Measurements from ENCODE around the gene WNT3A. TPM values are rescaled to one million over a fixed set of nuclear protein-coding genes. Genes with fewer than 3 reads are reported as not detected.
"Not testable (repeated sequence)": the region's sequence is repeated elsewhere in the genome, so short reads cannot be mapped to it uniquely, and the experiment has no call there.

Gene WNT3A, protein sequence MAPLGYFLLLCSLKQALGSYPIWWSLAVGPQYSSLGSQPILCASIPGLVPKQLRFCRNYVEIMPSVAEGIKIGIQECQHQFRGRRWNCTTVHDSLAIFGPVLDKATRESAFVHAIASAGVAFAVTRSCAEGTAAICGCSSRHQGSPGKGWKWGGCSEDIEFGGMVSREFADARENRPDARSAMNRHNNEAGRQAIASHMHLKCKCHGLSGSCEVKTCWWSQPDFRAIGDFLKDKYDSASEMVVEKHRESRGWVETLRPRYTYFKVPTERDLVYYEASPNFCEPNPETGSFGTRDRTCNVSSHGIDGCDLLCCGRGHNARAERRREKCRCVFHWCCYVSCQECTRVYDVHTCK
- not detected for polyA plus RNA-seq (2012; ENCODE audit: low read depth, missing spikeins)

DNA sequence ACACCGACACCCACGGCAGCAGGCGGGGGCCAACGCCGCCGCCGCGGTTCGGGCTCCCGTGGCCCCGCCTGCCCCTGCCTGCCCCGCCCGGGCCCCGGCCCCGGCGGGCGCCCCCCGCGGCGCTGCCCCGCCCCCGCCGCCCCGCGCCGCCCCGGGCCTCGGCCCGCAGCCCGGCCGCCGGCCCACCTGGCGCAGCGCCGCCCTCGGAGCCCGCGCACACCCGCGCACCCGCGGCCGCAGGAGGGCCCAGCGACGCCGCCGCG lies at the start of gene WNT3A:
Gene WNT3A, plus strand, starts transcription at position 213 of the 263 bp plus-strand sequence. CDS start 131 bp downstream, outside the sequence.
- no peak for TF ChIP-seq SPI1 (IDR thresholded peaks at IDR 0.05; ENCODE audit: low read depth, low read length)
- no peak for TF ChIP-seq POLR2A (IDR thresholded peaks at IDR 0.05; ENCODE audit: low read depth, low read length)
- FAIRE-seq (no peak), DNase-seq (ENCODE audit: insufficient read length, low spot score) (no peak)

GRCh38 chr1:227958617-227959324 lies 48.0 kb upstream of the WNT3A start:
- DNase-seq (ENCODE audit: insufficient read length, low spot score), result no peak
- FAIRE-seq, result no peak
- TF ChIP-seq SPI1 (IDR thresholded peaks at IDR 0.05; ENCODE audit: low read depth, low read length) (no peak), PAX5 (IDR thresholded peaks at IDR 0.05; ENCODE audit: insufficient read depth, low read length, severe bottlenecking) (no peak), TAF1 (IDR thresholded peaks at IDR 0.05; ENCODE audit: low read depth, low read length) (no peak), POLR2AphosphoS5 (IDR thresholded peaks at IDR 0.05; ENCODE audit: low read depth, low read length) (no peak), POU2F2 (IDR thresholded peaks at IDR 0.05; ENCODE audit: low read depth, low read length) (no peak), POLR2A (IDR thresholded peaks at IDR 0.05; ENCODE audit: low read depth, low read length) (no peak)

GRCh38 chr1:227959325-227959860 lies 47.4 kb upstream of the WNT3A start:
- DNase-seq (ENCODE audit: insufficient read length, low spot score) (no peak), FAIRE-seq (no peak)
- no peak for TF ChIP-seq POU2F2 (IDR thresholded peaks at IDR 0.05; ENCODE audit: low read depth, low read length)
- no peak for TF ChIP-seq PAX5 (IDR thresholded peaks at IDR 0.05; ENCODE audit: insufficient read depth, low read length, severe bottlenecking)
- TF ChIP-seq POLR2A (IDR thresholded peaks at IDR 0.05; ENCODE audit: low read depth, low read length), result no peak
- no peak for TF ChIP-seq POLR2AphosphoS5 (IDR thresholded peaks at IDR 0.05; ENCODE audit: low read depth, low read length)
- TF ChIP-seq SPI1 (IDR thresholded peaks at IDR 0.05; ENCODE audit: low read depth, low read length), result no peak
- TF ChIP-seq TAF1 (IDR thresholded peaks at IDR 0.05; ENCODE audit: low read depth, low read length), result no peak

GRCh38 chr1:227961651-227962466 lies 44.9 kb upstream of the WNT3A start:
- FAIRE-seq, result no peak
- no peak for TF ChIP-seq POU2F2 (IDR thresholded peaks at IDR 0.05; ENCODE audit: low read depth, low read length)
- TF ChIP-seq TAF1 (IDR thresholded peaks at IDR 0.05; ENCODE audit: low read depth, low read length), result no peak
- no peak for TF ChIP-seq SPI1 (IDR thresholded peaks at IDR 0.05; ENCODE audit: low read depth, low read length)
- no peak for TF ChIP-seq POLR2A (IDR thresholded peaks at IDR 0.05; ENCODE audit: low read depth, low read length)
- no peak for TF ChIP-seq POLR2AphosphoS5 (IDR thresholded peaks at IDR 0.05; ENCODE audit: low read depth, low read length)
- TF ChIP-seq PAX5 (IDR thresholded peaks at IDR 0.05; ENCODE audit: insufficient read depth, low read length, severe bottlenecking), result no peak
- DNase-seq (ENCODE audit: insufficient read length, low spot score), result no peak

DNA sequence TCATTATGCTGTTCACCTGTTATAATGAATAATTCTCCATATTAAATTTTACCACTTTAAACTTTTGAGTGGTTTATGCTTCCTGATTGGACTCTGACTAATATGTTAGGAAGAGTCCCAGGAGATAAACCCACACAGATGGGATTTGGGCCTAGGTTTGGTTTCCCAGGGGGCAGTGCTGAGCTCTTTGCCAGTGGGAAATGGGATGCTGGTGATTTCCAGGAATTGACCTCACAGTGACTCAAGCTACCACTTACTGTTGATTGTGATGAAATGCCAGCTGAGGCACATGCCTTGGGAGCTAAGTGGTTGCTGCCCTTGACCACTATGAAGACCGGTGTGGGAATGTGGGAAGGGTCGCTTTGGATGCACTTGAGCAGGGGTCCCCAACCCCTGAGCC lies 40.1 kb upstream of the WNT3A start:
- not testable (repeated sequence) for DNase-seq (ENCODE audit: insufficient read length, low spot score); FAIRE-seq

- DNase-seq (ENCODE audit: insufficient read length, low spot score); FAIRE-seq: not testable (repeated sequence)
Observed at GRCh38 chr1:227967815-227968214, 39.0 kb upstream of the WNT3A start.

DNA sequence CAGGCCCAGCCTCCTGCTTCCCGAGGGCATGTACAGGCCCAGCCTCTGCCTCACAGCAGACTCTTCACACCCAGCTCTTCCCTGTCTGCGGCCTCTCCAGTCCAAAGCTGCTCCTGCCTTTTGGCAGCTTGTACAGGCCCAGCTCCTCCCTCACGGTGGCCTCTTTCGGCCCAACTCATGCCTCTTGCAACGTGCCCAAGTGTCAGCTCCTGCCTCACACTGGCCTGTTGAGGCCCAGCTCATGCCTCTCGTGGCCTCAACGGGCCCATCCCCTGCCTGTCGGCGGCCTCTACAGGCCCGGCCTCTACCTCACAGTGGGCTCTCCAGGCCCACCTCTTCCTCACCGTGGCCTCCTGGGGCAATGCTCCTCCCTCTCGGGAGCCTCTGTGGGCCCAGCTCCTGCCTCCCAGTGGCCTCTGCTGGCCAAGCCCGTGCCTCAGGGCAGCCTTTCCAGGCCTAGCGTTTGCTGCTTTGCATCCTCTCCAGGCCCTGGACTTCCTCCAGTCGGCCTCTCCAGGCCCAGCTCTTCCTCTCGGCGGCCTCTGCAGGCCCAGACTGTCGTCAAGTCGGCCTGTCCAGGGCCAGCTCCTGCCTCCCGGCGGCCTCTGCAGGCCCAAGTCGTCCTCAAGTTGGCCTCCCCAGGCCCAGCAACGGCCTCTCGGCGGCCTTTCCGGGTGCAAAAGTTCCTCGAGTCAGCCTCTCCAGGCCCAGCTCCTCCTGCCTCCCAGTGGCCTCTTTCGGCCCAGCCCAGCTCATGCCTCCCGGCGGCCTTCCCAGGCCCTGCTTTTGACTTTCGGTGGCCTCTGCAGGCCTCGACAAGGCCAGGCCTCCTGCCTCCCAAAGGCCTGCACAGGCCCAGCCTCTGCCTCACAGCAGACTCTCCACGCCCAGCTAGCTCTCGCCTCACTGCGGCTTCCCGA lies 36.5 kb upstream of the WNT3A start:
- FAIRE-seq; DNase-seq (ENCODE audit: insufficient read length, low spot score): not testable (repeated sequence)

DNA sequence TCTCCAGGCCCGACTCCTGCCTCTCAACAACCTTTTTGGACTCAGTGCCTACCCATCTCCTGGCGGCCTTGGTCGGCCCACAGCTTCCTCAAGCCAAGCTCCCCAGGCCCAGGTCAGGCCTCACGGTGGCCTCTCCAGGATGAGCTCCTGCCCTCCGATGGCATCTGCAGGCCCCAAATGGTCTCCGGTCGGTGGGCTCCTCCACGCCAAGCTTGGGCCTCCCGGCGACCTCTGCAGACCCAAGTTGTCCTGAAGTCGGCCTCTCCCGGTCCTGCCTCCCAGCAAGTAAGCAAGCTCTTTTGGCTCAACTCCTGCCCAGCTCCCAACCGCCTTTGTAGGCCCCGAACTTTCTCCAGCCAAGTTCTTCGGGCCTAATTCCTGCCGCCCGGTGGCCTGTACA lies 35.6 kb upstream of the WNT3A start:
- DNase-seq (ENCODE audit: insufficient read length, low spot score); FAIRE-seq: not testable (repeated sequence)

GRCh38 chr1:227971643-227972282 lies 35.0 kb upstream of the WNT3A start:
- not testable (repeated sequence) for FAIRE-seq

DNA sequence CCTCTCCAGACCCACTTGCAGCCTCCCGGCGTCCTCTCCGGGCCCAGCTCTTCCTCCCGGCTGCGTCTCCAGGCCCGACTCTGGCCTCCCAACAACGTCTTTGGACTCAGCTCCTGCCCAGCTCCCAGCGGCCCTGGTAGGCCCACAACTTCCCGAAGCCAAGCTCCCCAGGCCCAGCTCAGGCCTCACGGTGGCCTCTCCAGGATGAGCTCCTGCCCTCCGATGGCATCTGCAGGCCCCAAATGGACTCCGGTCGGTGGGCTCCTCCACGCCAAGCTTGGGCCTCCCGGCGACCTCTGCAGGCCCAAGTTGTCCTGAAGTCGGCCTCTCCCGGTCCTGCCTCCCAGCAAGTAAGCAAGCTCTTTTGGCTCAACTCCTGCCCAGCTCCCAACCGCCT lies 34.5 kb upstream of the WNT3A start:
- not testable (repeated sequence) for FAIRE-seq; DNase-seq (ENCODE audit: insufficient read length, low spot score)

More at GRCh38 chr1:227971643-227972282, 35.0 kb upstream of the WNT3A start:
- DNase-seq (ENCODE audit: insufficient read length, low spot score), result not testable (repeated sequence)

GRCh38 chr1:227972843-227973374 lies 33.9 kb upstream of the WNT3A start:
- FAIRE-seq; DNase-seq (ENCODE audit: insufficient read length, low spot score): not testable (repeated sequence)

GRCh38 chr1:227973724-227974288 lies 33.0 kb upstream of the WNT3A start:
- not testable (repeated sequence) for FAIRE-seq

DNA sequence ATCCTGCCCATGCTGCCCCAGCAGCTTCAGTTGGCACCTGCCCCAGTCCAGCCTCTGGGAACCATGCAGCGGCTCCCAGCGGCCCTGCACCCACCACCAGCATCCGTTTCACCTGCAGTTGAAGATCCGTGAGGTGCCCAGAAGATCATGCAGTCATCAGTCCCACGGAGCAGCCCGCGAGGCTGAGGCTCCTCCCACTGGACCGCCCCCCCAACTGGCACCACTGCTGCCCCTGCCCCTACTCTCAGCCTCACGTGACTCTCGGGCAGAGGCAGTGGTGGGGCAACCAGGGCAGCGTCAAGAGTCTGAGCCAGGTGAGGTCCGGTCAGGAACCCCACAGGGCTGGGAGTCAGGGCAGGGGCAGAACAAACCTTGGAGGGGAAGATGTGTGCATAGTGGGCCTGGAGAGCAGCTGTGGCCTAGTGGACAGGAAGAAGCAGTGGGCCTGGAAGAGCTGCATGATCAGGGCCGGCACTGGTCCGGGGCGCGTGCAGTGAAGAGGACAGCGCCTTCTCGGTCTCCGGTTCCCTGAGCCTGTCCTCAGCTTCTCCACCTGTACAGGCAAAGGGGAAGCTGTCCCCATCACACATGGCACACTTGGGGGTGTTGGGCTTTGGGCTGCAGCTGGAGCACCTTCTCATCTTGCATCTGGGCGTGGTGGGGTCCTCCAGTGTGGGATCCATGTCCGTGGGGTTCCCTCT lies 31.1 kb upstream of the WNT3A start:
- not testable (repeated sequence) for FAIRE-seq

More at GRCh38 chr1:227973724-227974288, 33.0 kb upstream of the WNT3A start:
- DNase-seq (ENCODE audit: insufficient read length, low spot score), result not testable (repeated sequence)

More for the DNA sequence above, 31.1 kb upstream of the WNT3A start:
- DNase-seq (ENCODE audit: insufficient read length, low spot score), result not testable (repeated sequence)

Data from GM12891 (cell line).